DMS 273 (cell line): ENCODE results near the gene LMF1.

ENCODE experiments used
- DNase-seq: peaks from one replicate; lab custom pipeline; 2025; ENCODE audit not compliant: unreplicated experiment; lab: John Stamatoyannopoulos, UW

LMF1 gene

GRCh38 chr16:915546-915945 is 55.2 kb downstream of the LMF1 start:
- no peak for DNase-seq

GRCh38 chr16:914440-914839 is 56.3 kb downstream of the LMF1 start:
- DNase-seq, result no peak

GRCh38 chr16:913817-914439 is 56.9 kb downstream of the LMF1 start:
- DNase-seq, result no peak

- no peak for DNase-seq
Measured at GRCh38 chr16:912684-913613, 57.8 kb downstream of the LMF1 start.

GRCh38 chr16:912322-912683 is 58.5 kb downstream of the LMF1 start:
- DNase-seq, result no peak

- DNase-seq, result no peak
Measured at GRCh38 chr16:911604-912321, 59.0 kb downstream of the LMF1 start.

- DNase-seq, result no peak
Measured at GRCh38 chr16:911101-911500, 59.7 kb downstream of the LMF1 start.

GRCh38 chr16:910181-910580 is 60.6 kb downstream of the LMF1 start:
- DNase-seq, result no peak

GRCh38 chr16:909281-910000 is 61.3 kb downstream of the LMF1 start:
- no peak for DNase-seq

- DNase-seq, result no peak
Measured at GRCh38 chr16:908526-909155, 62.1 kb downstream of the LMF1 start.

- DNase-seq, result no peak
Measured at GRCh38 chr16:907842-908241, 62.9 kb downstream of the LMF1 start.

- DNase-seq, result no peak
Measured at GRCh38 chr16:907361-907760, 63.4 kb downstream of the LMF1 start.

GRCh38 chr16:906296-906695 is 64.5 kb downstream of the LMF1 start:
- no peak for DNase-seq

- no peak for DNase-seq
Measured at GRCh38 chr16:901715-902601, 68.8 kb downstream of the LMF1 start.

GRCh38 chr16:901149-901548 is 69.6 kb downstream of the LMF1 start:
- no peak for DNase-seq

GRCh38 chr16:900211-900610 is 70.6 kb downstream of the LMF1 start:
- DNase-seq, result no peak

GRCh38 chr16:899683-900060 is 71.1 kb downstream of the LMF1 start:
- no peak for DNase-seq

GRCh38 chr16:898761-899682 is 71.8 kb downstream of the LMF1 start:
- no peak for DNase-seq

GRCh38 chr16:898216-898615 is 72.6 kb downstream of the LMF1 start:
- DNase-seq, result no peak
